Dedifferentiated amniotic fluid mesenchymal stem cell (primary cell): ENCODE data around the gene FGFR1OP2.
A peak's percentile ranks its signal among the peaks of the same experiment; 100 is the strongest.
"Not testable (repeated sequence)": the region's sequence is repeated elsewhere in the genome, so short reads cannot be mapped to it uniquely, and the experiment has no call there.

Source experiments
- DNase-seq: peaks from one replicate; pipeline ENCODE4 v3.0.0-alpha.2; 2016; ENCODE audit errors: extremely low spot score

Gene FGFR1OP2

DNA sequence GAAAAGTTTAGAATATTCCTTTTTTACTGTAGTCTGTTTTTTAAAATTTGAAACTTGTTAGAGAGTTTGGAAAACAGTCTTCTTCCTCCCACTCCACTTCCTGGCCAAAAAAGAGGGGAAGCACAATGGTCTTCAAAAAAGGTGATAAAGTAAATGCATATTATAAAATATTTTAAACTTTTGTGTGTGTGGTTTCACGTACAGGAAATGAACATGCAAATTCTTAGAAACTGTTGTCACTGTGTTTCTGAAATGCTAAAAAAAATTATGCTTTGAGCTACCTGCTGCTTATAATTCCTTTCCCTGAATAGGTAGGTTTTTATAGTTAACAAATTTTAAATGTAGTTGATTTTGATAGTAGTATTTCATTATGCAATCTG lies 2.9 kb downstream of the FGFR1OP2 start:
- no peak for DNase-seq

DNA sequence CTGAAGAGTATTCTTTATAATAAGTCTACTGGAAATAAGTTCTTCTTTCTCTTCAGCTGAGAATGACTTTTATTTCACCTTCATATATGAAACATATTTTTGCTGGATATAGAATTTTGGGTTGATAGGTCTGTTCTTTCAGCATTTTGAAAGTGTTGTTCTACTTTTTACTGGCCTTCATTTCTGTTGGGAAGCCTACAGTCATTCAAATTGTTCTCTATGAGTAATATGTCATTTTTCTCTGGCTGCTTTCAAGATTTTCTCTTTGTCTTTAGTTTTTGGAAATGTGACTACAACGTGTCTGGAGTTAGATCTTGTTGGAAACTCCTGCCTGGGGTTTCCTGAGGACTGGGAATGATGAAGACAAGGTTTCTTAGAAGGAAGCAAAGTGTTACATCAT lies 10.0 kb downstream of the FGFR1OP2 start:
- DNase-seq, result no peak

GRCh38 chr12:26953447-26953846 lies 15.2 kb downstream of the FGFR1OP2 start:
- peak; percentile 85 for DNase-seq

DNA sequence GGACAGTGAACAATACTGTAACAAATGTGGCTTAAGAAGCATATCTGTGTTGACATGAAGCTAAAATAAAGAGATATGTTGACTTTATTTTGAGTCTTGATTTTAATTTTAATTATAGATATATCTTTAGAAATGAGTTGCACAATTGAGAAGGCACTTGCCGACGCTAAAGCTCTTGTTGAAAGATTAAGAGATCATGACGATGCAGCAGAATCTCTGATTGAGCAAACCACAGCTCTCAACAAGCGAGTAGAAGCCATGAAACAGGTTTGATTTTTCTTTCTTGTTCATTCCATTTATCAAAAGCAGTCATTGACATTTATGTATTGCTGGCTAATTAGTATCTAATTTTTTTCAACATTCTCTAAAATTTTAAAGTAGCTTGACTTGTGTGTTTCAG lies 15.8 kb downstream of the FGFR1OP2 start:
- no peak for DNase-seq

DNA sequence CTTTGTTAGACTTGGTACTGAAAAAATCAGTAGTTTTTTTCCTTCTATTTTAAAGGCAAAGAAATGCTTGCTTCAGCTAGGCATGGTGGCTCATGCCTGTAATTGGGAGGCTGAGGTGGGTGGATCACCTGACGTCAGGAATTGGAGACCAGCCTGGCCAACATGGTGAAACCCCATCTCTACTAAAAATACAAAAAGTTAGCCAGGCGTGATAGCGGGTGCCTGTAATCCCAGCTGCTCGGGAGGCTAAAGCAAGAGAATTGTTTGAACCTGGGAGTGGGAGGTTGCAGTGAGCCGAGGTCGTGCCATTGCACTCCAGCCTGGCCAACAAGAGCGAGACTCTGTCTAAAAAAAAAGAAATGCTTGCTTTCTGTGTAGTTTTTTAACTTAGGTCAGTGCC lies 23.1 kb downstream of the FGFR1OP2 start:
- DNase-seq, result not testable (repeated sequence)

- DNase-seq, result no peak
Measured at GRCh38 chr12:26961803-26962202, 23.5 kb downstream of the FGFR1OP2 start.

- DNase-seq, result no peak
Measured at GRCh38 chr12:26963413-26963812, 25.1 kb downstream of the FGFR1OP2 start.

- no peak for DNase-seq
Measured at GRCh38 chr12:26966842-26967241, 28.6 kb downstream of the FGFR1OP2 start.

DNA sequence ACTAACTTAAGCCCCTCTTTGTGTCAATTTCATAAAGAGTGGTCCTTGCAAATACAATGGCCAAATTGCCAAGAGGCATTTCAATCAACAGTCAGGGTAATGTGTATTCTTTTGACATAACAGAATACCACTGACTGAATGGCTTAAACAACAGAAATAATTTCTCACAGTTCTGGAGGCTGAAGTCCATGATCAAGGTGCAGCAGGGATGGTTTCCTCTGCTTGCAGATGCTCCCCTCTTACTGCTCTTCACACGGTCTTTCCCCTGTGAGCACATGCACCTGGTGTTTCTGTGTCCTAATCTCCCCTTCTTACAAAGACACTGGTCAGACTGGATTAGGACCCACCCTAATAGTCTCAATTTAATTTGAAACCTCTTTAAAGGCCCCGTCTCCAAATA lies 31.9 kb downstream of the FGFR1OP2 start:
- no peak for DNase-seq

GRCh38 chr12:26971963-26972362 lies 33.7 kb downstream of the FGFR1OP2 start:
- no peak for DNase-seq

GRCh38 chr12:26976687-26977086 lies 38.4 kb downstream of the FGFR1OP2 start:
- no peak for DNase-seq

DNA sequence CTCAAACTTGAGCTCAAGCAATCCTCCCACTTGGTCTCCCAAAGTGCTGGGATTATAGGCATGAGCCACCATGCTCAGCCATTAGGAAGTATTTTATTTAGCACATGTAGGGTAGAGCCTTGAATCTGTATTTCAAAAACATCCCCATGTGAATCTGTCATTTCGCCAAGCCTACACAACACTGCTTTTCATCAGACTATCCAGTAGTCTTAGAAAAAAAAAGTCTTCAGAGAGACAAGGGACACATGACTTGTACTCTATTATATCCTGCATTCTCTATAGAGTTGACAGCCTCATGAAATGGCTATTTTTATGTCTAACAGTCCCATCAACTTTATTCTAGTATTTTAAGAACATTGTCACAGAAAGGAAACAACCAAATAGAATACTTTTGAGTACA lies 40.5 kb downstream of the FGFR1OP2 start:
- no peak for DNase-seq

DNA sequence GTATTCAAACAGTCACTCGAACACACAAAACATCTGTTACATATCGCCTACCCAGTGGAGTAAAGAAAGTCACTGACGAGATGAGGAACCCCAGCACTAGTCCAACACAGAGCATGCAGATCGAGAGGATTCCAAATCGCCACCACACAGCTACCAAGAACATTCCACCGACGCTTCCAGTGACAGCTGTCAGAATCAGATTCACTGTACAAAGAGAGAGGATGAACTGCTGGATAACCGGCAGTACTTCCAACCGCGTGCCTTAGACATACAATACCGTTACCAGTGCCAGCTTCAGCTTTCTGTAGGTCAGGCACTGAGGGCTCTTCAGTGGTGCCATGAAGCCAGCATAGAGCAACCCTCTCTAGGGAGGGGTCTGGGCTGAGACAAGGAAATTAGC lies 41.5 kb downstream of the FGFR1OP2 start:
- no peak for DNase-seq

DNA sequence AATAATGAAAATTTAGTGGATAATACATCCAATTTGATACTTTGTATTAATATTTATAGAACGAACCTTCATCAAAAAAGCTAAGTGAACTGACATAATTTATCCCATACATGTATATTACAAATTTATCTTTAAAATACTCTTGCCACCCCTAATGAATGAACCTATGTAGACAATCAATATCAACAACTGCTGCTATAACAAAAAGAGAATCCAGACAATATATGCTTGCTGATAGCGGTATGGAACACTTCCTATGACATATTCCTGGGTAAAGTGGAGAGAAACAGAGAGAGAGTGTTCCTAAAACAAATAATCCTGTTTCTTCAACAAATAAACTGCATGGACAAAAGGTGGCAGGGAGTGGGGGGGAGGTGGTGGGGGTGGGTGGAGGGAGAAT lies 44.6 kb downstream of the FGFR1OP2 start:
- DNase-seq, result no peak

DNA sequence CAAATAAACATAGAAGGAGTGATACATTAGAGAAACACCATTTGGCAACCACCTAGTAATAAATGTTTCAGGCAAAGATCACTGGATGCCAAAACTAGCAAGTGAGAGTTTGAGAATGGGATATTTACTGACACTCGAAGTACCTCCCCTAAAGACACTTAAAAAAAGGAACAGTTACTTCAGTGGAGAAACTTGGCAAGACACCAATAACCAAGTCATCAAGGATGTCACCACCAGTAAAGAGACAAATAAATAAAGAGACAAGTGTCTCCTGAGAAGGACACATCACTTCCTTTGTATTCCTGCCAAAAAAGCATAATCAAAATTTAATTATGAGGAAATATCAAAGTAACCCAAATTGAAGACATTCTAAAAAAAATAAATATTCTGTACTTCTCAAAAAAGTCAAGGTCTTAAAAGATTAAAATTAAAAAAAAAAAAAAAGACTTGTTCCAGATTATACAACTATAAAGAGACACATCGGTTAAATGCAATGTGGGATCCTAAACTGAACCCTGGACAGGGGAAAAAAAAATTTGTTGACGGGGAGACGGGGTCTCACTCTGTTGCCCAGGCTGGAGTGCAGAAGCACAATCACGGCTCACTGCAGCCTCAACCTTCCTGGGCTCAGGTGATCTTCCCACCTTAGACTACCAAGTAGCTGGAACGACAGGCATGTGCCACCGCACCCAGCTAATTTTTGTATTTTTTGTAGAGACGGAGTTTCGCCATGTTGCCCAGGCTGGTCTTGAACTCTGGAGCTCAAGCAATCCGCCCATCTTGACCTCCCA lies 49.6 kb downstream of the FGFR1OP2 start:
- DNase-seq, result no peak

GRCh38 chr12:26988703-26989102 lies 50.4 kb downstream of the FGFR1OP2 start:
- DNase-seq, result no peak

GRCh38 chr12:26989873-26990272 lies 51.6 kb downstream of the FGFR1OP2 start:
- no peak for DNase-seq

GRCh38 chr12:26991826-26992225 lies 53.6 kb downstream of the FGFR1OP2 start:
- no peak for DNase-seq

DNA sequence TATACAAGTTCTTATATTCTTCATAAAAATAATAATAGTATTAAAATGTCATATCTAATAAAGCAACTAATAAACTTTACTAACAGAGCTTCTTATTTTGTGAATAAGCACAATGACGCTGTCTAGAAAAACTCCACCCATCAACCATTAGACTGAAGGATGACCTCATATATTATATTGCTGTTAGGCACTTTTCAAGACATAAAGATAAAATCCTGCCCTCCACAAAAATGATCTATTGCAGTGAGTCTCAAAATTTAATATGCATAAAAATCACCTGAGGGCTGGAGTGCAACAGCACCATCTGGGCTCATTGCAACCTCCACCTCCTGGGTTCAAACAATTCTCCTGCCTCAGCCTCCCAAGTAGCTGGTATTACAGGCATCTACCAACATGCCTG lies 55.8 kb downstream of the FGFR1OP2 start:
- no peak for DNase-seq

- no peak for DNase-seq
Measured at GRCh38 chr12:26995706-26996105, 57.4 kb downstream of the FGFR1OP2 start.

DNA sequence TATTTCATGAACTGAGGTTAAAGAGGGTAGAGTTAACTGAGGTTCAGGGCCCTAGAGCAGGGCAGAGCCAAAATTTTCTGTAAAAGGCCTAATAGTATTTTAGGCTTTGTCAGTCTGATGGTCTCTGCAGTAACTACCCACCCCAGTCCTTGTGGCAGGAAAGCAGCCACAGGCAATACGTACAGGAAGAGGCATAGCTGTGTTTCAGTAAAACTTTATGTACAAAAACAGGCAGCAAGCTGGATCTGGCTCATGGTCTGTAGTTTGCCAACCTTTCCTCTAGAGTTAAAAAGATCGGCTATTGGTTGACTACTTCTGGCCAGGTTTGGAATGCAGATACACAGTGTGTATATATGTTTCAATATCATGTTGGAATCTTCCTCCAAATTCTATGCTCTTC lies 58.7 kb downstream of the FGFR1OP2 start:
- DNase-seq, result no peak

DNA sequence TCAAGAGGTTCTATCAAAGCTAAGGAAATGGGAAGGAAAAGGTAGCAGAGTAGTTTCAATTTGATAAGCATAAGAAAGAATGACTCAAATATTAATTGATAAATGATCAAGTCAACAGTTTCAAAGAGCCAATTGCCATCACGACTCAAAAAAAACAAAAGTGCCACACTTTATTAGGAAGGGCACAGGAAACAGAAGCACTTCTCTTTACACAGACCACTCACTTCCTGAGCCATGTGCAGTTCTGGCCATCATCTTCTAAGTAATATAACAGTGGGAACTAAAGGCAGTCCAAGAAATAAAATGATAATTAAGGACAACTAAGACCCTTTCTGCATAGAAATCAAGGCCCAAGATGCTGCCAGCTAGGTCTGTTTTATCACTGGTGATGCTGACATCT lies 62.7 kb downstream of the FGFR1OP2 start:
- DNase-seq, result no peak

GRCh38 chr12:27001663-27002062 lies 63.4 kb downstream of the FGFR1OP2 start:
- no peak for DNase-seq

DNA sequence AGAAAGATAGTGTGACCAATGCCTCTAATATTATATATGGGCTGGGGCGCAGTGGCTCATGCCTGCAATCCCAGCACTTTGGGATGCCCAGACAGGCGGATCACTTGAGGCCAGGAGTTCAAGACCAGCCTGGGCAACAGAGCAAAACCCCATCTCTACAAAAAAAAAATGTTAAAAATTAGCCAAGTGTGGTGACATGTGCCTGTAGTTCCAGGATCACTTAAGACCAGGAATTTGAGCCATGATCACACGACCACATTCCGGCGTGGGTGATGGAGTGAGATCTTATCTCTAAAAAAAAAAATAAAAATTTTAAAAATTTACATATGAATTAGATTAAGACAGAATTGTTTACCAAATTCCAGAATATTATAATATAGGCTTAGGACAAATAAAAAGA lies 63.9 kb downstream of the FGFR1OP2 start:
- DNase-seq, result no peak
